GM15510 (cell line): ENCODE measurements around the gene FOXP2.

Experiments
- POLR2A ChIP-seq: IDR thresholded peaks from 3 replicates; pipeline ENCODE4 v1.6.1; 2011; ENCODE audit warnings: borderline replicate concordance; ENCODE audit not compliant: insufficient read length; ENCODE audit errors: extremely low read depth

The FOXP2 gene

DNA sequence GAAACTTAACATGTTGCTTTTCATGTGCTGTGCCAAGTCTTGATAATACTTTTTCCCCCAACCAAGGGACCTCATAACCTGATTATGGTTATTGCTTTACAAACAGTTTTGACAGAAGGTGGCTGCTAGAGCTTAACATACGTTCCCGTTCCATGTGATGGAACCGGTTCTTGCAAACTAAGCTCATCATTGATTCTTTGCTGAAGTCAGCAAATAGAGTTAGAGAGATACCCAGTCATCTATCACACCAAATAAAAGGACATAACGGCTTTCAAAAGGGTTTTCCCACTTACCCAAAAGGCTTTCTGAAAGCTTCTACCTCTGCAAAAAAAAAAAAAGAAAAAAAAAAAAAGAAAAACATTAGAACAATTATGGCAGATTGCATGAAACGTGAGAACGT, 277.0 kb downstream of the FOXP2 start:
- TF ChIP-seq POLR2A = no peak

DNA sequence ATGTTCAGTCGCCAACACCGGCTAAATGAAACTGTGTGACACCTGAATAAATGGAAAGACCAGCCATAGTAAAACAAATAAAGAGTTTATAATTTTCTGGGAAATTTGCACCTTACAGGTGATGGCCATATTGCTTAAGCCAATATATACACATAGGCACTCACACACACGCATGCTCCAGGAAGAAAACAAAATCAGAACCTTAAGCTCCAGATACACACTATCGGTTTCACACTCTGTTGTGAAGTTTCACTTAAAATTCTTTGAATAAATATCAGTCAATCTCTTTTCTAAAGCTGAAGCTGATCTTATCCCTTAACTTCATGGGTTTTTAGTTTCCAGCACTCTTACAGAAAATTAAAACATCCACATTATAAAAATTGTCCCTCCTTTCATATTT, 280.6 kb downstream of the FOXP2 start:
- TF ChIP-seq POLR2A = no peak

DNA sequence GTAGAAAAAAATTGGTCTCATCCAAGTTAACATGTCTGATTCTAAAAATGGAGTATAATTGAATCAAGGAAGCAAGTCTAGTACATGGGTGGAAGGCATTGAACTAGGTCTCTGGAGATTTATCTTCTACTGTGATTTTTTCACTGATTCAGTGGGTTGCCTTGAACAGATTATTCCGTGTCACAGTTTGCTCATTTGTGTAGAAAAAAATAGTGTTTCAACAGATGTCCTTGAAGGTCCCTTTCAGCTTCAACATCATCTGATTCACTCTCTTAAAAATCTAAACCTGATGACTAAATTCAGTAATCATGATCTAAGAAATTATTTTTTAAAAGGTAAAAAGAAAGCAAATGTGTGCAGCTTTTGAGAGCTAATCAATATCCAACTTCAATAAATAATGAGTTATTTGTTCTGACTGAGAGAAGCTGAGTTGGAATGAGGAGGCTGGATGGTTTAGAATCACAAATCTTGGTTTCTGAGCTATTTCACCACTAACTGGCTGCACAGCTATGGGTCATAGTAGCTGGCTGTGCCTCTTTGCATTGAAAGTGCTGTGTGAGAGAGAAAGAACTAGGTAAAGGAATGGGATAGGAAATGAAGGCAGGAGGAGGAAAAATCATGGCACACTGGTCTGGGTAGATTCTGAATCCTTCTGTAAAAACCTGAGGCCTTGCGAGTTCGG, 285.8 kb downstream of the FOXP2 start:
- TF ChIP-seq POLR2A = no peak

DNA sequence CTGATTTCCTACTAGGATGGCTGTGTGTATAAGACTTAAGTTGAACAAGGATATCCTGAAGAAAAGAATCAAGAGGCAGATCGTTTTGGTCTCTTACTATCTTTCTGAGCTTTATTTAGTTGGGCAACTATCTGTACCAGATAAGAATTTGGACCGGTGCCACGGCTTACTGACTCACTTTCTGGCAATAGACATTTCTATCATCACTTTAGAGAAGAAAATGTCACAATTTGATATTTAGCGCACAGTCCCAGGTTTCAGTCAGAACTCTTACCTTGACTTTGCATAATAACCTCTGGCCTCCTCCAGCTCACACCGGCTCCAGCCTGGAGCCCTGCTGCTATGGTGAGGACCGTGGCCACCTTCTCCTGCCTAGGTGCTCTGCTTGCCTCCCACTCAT, 289.1 kb downstream of the FOXP2 start:
- TF ChIP-seq POLR2A = no peak

DNA sequence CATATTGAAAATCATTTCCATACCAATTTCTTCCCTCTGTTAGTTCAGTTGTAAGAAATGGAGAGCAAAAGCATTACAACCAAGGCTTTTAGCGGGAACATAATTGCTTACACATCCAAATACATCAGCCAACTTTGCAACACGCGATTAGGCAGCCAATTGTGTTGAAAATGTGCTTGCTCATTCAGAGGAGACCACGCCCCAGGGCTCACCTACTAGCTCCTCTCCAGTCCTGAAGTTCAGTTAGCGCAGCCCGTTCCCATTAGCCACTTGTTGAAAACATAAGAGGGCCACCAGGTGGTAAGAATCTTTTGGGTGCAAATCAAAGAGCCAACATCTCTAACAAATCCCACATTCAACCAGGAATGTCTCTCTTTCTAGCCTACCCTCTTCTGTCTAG, 294.0 kb downstream of the FOXP2 start:
- no peak for TF ChIP-seq POLR2A

DNA sequence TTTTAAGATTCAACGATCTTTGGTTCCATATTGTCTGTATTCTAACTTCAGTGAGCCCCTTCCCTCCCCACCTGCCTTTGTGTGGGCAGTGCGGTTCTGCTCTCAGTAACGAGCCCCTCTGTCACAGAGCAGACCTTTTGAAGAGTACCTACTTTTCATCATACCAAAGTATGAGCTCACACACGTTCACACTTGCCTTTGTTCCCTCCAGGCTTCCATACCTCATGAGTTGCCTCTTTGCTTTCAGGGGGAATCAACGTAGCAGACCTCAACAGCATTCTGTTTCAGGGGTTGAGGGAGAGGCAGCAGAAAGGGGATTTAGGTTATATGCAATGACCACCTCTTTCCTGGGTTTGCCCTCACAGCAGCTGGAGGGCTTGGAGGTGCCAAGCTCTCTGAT, 295.9 kb downstream of the FOXP2 start:
- no peak for TF ChIP-seq POLR2A

DNA sequence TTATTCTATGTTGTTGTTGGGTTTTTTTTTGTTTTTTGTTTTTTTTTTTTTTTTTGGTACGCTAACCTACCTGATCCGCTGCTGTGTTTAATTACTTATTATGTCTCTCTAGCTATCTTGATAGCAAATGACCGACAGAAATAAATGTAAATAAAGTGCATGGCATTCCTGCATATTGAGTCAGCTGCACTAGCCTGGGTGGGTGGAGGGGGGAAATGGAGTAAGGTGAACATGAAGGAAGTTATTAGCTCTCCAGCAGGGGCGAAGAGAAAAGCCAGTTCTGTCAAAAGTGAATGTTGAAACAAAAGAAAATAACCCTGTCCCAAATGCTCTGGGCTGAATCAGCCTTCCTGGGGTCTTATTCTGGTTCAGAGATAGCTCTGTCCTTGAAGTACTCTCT, 296.6 kb downstream of the FOXP2 start:
- TF ChIP-seq POLR2A = no peak

DNA sequence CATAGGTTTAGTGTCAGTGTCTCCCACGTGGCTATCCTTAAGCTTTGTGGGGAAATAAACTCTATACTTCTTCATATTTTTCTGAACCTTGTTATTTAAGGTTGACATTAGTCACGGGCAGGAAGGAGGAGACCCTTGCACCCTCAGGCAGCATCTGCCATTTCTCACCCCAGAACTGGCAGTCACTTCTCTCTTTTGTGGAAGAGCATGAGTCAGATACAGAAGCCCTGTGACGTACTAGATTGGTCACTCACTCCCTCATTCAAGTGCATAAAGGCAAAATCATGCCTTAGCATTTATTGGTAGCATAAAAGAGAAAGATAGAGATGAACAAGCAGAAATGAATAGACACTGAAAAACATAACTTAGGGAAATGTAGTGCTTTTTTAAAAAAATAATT, 301.3 kb downstream of the FOXP2 start:
- no peak for TF ChIP-seq POLR2A

DNA sequence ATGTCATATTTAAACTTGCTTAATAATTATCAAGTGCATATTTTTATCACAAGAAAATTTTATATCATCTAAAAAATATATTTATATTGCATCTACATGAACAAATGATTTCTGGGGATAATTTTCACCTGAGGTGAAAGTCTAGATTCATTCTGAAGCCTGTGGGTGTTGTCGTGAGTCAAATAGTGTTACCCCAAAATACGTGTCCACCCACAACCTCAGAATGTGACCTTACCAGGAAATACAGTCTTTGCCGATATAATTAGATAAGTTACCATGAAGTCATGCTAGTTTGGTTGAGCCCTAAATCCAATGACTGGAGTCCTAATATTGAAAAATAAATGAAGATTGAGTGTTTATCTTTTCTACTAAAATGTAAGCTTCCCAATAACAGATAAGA, 304.2 kb downstream of the FOXP2 start:
- no peak for TF ChIP-seq POLR2A

DNA sequence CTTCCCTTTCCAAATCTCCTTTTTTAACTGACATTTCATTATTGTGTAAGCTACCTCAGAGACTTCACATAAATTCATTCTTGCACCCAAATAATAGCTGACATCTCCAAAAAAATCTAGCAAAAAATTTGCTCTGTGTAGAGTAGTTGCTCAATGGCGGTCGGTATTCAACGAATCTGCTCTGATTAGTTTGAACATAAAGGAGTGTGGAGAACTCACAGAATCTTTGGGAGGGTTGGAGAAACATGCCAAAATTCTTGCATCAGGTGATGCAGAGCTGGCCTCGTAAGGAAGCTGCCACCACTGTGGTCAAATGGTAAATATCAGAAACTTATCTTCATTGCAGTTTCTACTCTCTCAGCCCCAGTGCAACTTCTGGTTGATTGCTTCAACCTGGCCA, 306.1 kb downstream of the FOXP2 start:
- no peak for TF ChIP-seq POLR2A

DNA sequence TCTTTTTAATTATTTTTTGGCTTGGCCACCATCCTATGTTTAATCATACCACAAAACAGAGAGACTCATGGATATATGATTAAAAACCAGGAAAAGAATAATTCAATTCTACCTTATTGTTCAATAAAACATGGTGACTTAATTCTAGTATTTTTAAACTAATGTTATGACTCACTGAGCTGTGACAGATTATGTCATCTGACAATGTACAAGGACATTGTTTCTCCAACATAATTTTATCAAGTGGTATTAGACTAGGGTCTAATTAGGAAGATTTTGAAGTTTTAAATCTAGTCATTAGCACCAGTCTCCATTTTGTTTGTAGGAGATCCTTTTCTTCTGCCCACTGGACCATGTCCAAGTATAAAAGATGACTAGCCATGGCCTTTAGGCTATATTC, 307.9 kb downstream of the FOXP2 start:
- no peak for TF ChIP-seq POLR2A

DNA sequence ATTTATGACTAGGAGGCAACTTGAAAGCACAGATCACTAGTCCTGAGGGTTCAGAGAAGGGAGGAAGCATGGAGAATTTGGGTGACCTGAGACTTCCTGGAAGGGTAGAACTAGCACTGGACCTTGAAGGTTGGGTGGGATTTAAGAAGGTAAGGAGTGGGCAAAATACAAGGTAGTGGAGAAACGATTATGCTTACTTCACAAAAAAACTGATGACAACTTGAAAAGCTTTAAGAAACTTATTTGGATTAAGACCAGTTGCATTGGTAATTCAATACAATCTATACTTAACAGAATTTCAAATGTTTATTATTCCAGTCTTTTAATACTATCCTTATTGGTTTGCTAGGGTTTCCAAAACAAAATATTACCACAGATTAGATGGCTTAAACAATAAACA, 308.7 kb downstream of the FOXP2 start:
- TF ChIP-seq POLR2A = no peak

DNA sequence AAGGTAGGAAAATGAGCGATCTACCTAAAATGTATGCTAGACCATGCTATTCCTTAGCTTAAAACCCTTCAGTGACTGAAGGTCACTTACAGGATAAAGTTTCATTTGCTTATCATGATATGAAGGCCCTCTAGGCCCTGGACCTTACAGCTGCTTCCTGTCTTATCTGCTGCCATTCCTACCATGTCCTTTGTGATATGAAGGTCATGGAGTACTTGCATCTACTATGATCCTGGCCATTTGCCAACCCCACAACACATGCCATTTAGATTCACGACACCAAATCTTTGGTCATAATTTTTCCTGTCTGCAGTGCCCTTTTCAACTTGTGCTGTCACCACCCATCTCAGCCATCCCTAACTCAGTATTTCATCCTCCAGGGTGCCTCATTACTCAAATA, 325.5 kb downstream of the FOXP2 start:
- no peak for TF ChIP-seq POLR2A

DNA sequence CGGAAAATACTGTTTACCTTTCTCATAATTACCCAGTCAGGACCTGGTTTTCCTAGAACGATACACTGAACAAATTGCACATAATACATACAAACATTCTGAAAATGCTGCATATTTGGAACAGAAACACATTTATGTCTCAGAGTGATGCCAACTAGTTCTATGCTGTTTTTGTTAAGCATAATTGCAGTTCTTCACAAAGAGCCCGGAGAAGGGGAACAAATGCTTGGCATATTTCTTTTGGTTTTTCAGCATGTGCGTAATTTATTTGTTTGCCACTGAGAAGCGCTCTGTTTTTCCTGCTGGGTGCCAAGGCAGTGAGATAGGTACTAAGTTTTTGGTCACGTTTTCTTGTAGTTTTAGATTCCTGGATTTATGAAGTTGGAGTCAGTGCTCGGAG, 326.3 kb downstream of the FOXP2 start:
- no peak for TF ChIP-seq POLR2A

DNA sequence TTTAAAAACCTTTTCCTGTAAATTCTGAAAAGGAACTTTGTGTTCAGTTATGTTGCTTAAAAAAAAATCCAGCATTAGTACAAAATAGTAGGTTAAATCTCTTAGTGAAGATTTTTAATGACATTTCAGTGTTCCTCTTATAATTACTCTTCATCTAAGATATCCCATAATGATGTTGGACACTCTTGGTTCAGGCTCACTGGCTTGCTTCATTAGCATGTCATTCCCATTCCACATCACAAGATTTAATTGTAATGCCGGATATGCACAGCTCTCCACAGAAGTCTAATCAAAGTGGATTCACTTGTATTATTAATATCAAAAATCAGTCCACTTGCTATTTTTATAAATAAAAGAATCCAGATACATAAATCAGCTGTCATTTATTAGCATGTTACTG, 327.3 kb downstream of the FOXP2 start:
- TF ChIP-seq POLR2A = no peak
